Motor neuron (in vitro differentiated cells): ENCODE measurements around the gene FAM180A. TPM values are rescaled to one million over a fixed set of nuclear protein-coding genes. Genes with fewer than 3 reads are reported as not detected.
A peak's percentile ranks its signal among the peaks of the same experiment; 100 is the strongest.
"Not testable (repeated sequence)": the region's sequence is repeated elsewhere in the genome, so short reads cannot be mapped to it uniquely, and the experiment has no call there.

Experiments
- ATAC-seq, 8 experiments: fragments of 200-7000 bp; cut with Tn5 transposase; replicated peaks in 6 of 8; 2 replicates each; pipeline ENCODE4 v1.8.0; 2021; ENCODE audit warnings: mild to moderate bottlenecking in 8 of 8, moderate library complexity in 8 of 8
- H3K27ac ChIP-seq, 2 donors: fragments of 250-450 bp; sonication (Bioruptor Pico); 2 replicates each; pipeline ENCODE4 v1.9.0; 2021; ENCODE audit warnings: antibody characterized with exemption in 2 of 2, mild to moderate bottlenecking in 2 of 2, moderate library complexity in 1 of 2
- H3K4me1 ChIP-seq, 2 donors: fragments of 250-450 bp; sonication (Bioruptor Pico); replicated peaks in 1 of 2; 2 replicates each; pipeline ENCODE4 v1.6.1; 2021; ENCODE audit warnings: antibody characterized with exemption in 2 of 2, mild to moderate bottlenecking in 2 of 2, moderate library complexity in 1 of 2
- H3K4me3 ChIP-seq, 5 donors: fragments of 250-450 bp; sonication (Bioruptor Pico); 2 replicates each; pipeline ENCODE4 v1.9.0; 2021; ENCODE audit warnings: antibody characterized with exemption in 5 of 5, mild to moderate bottlenecking in 5 of 5, moderate library complexity in 4 of 5
- WGBS, 10 experiments: fragments of 450-650 bp; shearing (Covaris generic); methylation state at CpG; one replicate each; pipeline ENCODE4 v1.0.0; 2022; 5-methylcytosine and 5-hydroxymethylcytosine counted together
- in situ Hi-C, 9 experiments: fragments of 400-800 bp; cut with MboI; loops; one replicate each; pipeline ENCODE4 v1.15.0; 2021; ENCODE audit warnings: low sequenced_read_pairs in 9 of 9, low pct_unique_long_range_greater_than_20kb in 2 of 9; ENCODE audit not compliant: unreplicated experiment in 9 of 9
- total RNA-seq, 8 experiments: library from RNA; unstranded; fragments of 300-600 nt; gene quantifications; 2 replicates each; pipeline versions ENCODE4 v1.2.3 to v1.2.4, GENCODE V29; 2022

The FAM180A gene
- total RNA-seq, 8 experiments from 2014 or later, result 0.13 to 11.3 (median 0.30) TPM; not detected in 4

- 24 to 82% (median 71%) methylated on average over 2 to 8 of the region's 8 CpGs; no CpG with 5 or more reads in 1 of the 10 experiments for WGBS, 10 experiments
- no peak overlapping the region for H3K27ac ChIP-seq
- in situ Hi-C loops, result loop anchor here in 1 of 9 experiments (25.0 kb wide), 1 partner anchor 315 kb away; no protein-coding TSS in a partner anchor
- no peaks in the 10 kb centered on the region for H3K4me1 ChIP-seq
- no peak for ATAC-seq
- H3K4me3 ChIP-seq, result no peak overlapping the region
Observed at GRCh38 chr7:135697276-135698049, 51.1 kb downstream of the FAM180A start.

GRCh38 chr7:135693558-135693957 lies 55.1 kb downstream of the FAM180A start:
- Histone ChIP-seq H3K27ac (no peak overlapping the region), H3K4me3 (no peak overlapping the region), H3K4me1 (no peaks in the 10 kb centered on the region)
- in situ Hi-C loops, result loop anchor here in 1 of 9 experiments (25.0 kb wide), 1 partner anchor 319 kb away; no protein-coding TSS in a partner anchor
- WGBS, 10 experiments, result 86 to 100% (median 100%) methylated on average over 1 of the region's 4 CpGs; no CpG with 5 or more reads in 6 of the 10 experiments
- ATAC-seq, result no peak

GRCh38 chr7:135692606-135693005 lies 56.0 kb downstream of the FAM180A start:
- not testable (repeated sequence) for H3K27ac ChIP-seq, H3K4me3 ChIP-seq, H3K4me1 ChIP-seq, ATAC-seq
- in situ Hi-C loops, result loop anchor here in 1 of 9 experiments (25.0 kb wide), 1 partner anchor 320 kb away; no protein-coding TSS in a partner anchor
- 60 to 100% (median 97%) methylated on average over 1 to 6 of the region's 7 CpGs; no CpG with 5 or more reads in 2 of the 10 experiments for WGBS, 10 experiments

- ATAC-seq, result no peak
- in situ Hi-C loops, result loop anchor here in 1 of 9 experiments (25.0 kb wide), 1 partner anchor 320 kb away; no protein-coding TSS in a partner anchor
- H3K4me1 ChIP-seq, result no peaks in the 10 kb centered on the region
- no peak overlapping the region for H3K4me3 ChIP-seq
- H3K27ac ChIP-seq, result no peak overlapping the region
- WGBS, 10 experiments, result 49 to 100% (median 82%) methylated on average over 2 to 3 of the region's 3 CpGs; no CpG with 5 or more reads in 2 of the 10 experiments
Observed at GRCh38 chr7:135692055-135692454, 56.6 kb downstream of the FAM180A start.

- Histone ChIP-seq H3K4me3 (no peak overlapping the region), H3K4me1 (no peaks in the 10 kb centered on the region), H3K27ac (no peak overlapping the region)
- in situ Hi-C loops, result loop anchor here in 1 of 9 experiments (25.0 kb wide), 1 partner anchor 322 kb away; no protein-coding TSS in a partner anchor
- WGBS, 10 experiments, result 89 to 100% (median 100%) methylated on average over 1 to 2 of the region's 3 CpGs; no CpG with 5 or more reads in 6 of the 10 experiments
- ATAC-seq, result no peak
Observed at GRCh38 chr7:135690566-135690965, 58.0 kb downstream of the FAM180A start.

- ATAC-seq, result no peak
- WGBS, 10 experiments, result 0 to 60% (median 0%) methylated on average over 1 of the region's 1 CpG; no CpG with 5 or more reads in 2 of the 10 experiments
Observed at GRCh38 chr7:135687466-135687865, 61.1 kb downstream of the FAM180A start.

GRCh38 chr7:135685306-135686084 lies 63.1 kb downstream of the FAM180A start:
- H3K4me1 ChIP-seq, result no peaks in the 10 kb centered on the region
- 33 to 100% (median 97%) methylated on average over 1 to 8 of the region's 9 CpGs for WGBS, 10 experiments
- no peak overlapping the region for H3K4me3 ChIP-seq
- H3K27ac ChIP-seq, result no peak overlapping the region
- in situ Hi-C loops, result loop anchor here in 1 of 9 experiments (25.0 kb wide), 1 partner anchor 327 kb away; no protein-coding TSS in a partner anchor
- no peak for ATAC-seq

More at GRCh38 chr7:135687466-135687865, 61.1 kb downstream of the FAM180A start:
- H3K4me3 ChIP-seq, result no peak overlapping the region
- no peak overlapping the region for H3K27ac ChIP-seq
- no peaks in the 10 kb centered on the region for H3K4me1 ChIP-seq
- in situ Hi-C loops, result loop anchor here in 1 of 9 experiments (25.0 kb wide), 1 partner anchor 325 kb away; no protein-coding TSS in a partner anchor

GRCh38 chr7:135684699-135685098 lies 63.9 kb downstream of the FAM180A start:
- H3K4me3 ChIP-seq, result no peak overlapping the region
- ATAC-seq, result no peak
- 80 to 100% (median 90%) methylated on average over 1 to 5 of the region's 5 CpGs; no CpG with 5 or more reads in 1 of the 10 experiments for WGBS, 10 experiments
- no peak overlapping the region for H3K27ac ChIP-seq
- H3K4me1 ChIP-seq, result no peaks in the 10 kb centered on the region
- in situ Hi-C loops, result loop anchor here in 1 of 9 experiments (25.0 kb wide), 1 partner anchor 328 kb away; no protein-coding TSS in a partner anchor

- 0 to 100% (median 82%) methylated on average over 1 to 3 of the region's 3 CpGs; no CpG with 5 or more reads in 2 of the 10 experiments for WGBS, 10 experiments
- Histone ChIP-seq H3K27ac (no peak overlapping the region), H3K4me1 (no peaks in the 10 kb centered on the region), H3K4me3 (no peak overlapping the region)
- ATAC-seq, result peak in 1 of 8 experiments; percentile 55
- in situ Hi-C loops, result loop anchor here in 1 of 9 experiments (25.0 kb wide), 1 partner anchor 328 kb away; no protein-coding TSS in a partner anchor
Observed at GRCh38 chr7:135684136-135684535, 64.5 kb downstream of the FAM180A start.

GRCh38 chr7:135683609-135684008 lies 65.0 kb downstream of the FAM180A start:
- no peak for ATAC-seq
- Histone ChIP-seq H3K4me3 (no peak overlapping the region), H3K27ac (no peak overlapping the region), H3K4me1 (no peaks in the 10 kb centered on the region)
- 86 to 100% (median 97%) methylated on average over 1 to 3 of the region's 3 CpGs; no CpG with 5 or more reads in 1 of the 10 experiments for WGBS, 10 experiments
- in situ Hi-C loops, result loop anchor here in 1 of 9 experiments (25.0 kb wide), 1 partner anchor 329 kb away; no protein-coding TSS in a partner anchor

- in situ Hi-C loops, result loop anchor here in 1 of 9 experiments (25.0 kb wide), 1 partner anchor 330 kb away; no protein-coding TSS in a partner anchor
- ATAC-seq, result no peak
- 80 to 100% (median 100%) methylated on average over 1 of the region's 3 CpGs; no CpG with 5 or more reads in 7 of the 10 experiments for WGBS, 10 experiments
- no peak overlapping the region for H3K27ac ChIP-seq
- H3K4me3 ChIP-seq, result no peak overlapping the region
- no peaks in the 10 kb centered on the region for H3K4me1 ChIP-seq
Observed at GRCh38 chr7:135682191-135682590, 66.4 kb downstream of the FAM180A start.

- no peak for ATAC-seq
- no peak overlapping the region for H3K4me3 ChIP-seq
- no peak overlapping the region for H3K27ac ChIP-seq
- 62 to 100% (median 91%) methylated on average over 1 to 5 of the region's 5 CpGs; no CpG with 5 or more reads in 1 of the 10 experiments for WGBS, 10 experiments
- in situ Hi-C loops, result loop anchor here in 1 of 9 experiments (25.0 kb wide), 1 partner anchor 331 kb away; no protein-coding TSS in a partner anchor
- no peaks in the 10 kb centered on the region for H3K4me1 ChIP-seq
Observed at GRCh38 chr7:135681762-135682161, 66.9 kb downstream of the FAM180A start.
